Karpas-422 (cell line): ENCODE data around the gene SORT1. TPM values are rescaled to one million over a fixed set of nuclear protein-coding genes. Genes with fewer than 3 reads are reported as not detected.

Experiments used
- DNase-seq: peaks from one replicate; pipeline ENCODE4 v3.0.0-alpha.2; 2015
- H2AFZ ChIP-seq: fragments of 200-600 bp; sonication (generic); 2 replicates; pipeline ENCODE4 v1.6.1; 2014; ENCODE audit warnings: antibody characterized with exemption, low read length, mixed read lengths
- H3K27ac ChIP-seq: fragments of 200-600 bp; sonication (generic); 2 replicates; pipeline ENCODE4 v1.5.1; 2014; ENCODE audit warnings: mild to moderate bottlenecking, low read length, moderate library complexity
- H3K27me3 ChIP-seq: fragments of 200-600 bp; sonication (generic); 2 replicates; pipeline ENCODE4 v1.6.1; 2014; ENCODE audit warnings: low read length, mixed read lengths
- H3K36me3 ChIP-seq: fragments of 200-600 bp; sonication (generic); 2 replicates; pipeline ENCODE4 v1.6.1; 2014; ENCODE audit warnings: low read length, mixed read lengths; ENCODE audit not compliant: insufficient read depth
- H3K4me1 ChIP-seq: fragments of 200-600 bp; sonication (generic); 2 replicates; pipeline ENCODE4 v1.6.1; 2014; ENCODE audit warnings: mild to moderate bottlenecking, low read length, mixed read lengths
- H3K4me2 ChIP-seq: fragments of 200-600 bp; sonication (generic); 2 replicates; pipeline ENCODE4 v1.6.1; 2014; ENCODE audit warnings: low read length, low read depth, mild to moderate bottlenecking; ENCODE audit not compliant: poor library complexity, severe bottlenecking
- H3K4me3 ChIP-seq: fragments of 200-600 bp; sonication (generic); 2 replicates; pipeline ENCODE4 v1.5.1; 2014; ENCODE audit warnings: mild to moderate bottlenecking, antibody characterized with exemption, low read length, mixed read lengths
- H3K79me2 ChIP-seq: fragments of 200-600 bp; sonication (generic); 2 replicates; pipeline ENCODE4 v1.6.1; 2014; ENCODE audit warnings: mild to moderate bottlenecking, low read length, mixed read lengths
- H3K9ac ChIP-seq: fragments of 200-600 bp; sonication (generic); 2 replicates; pipeline ENCODE4 v1.6.0; 2014; ENCODE audit warnings: low read length
- H3K9me2 ChIP-seq: fragments of 200-600 bp; sonication (generic), shearing (Covaris generic); replicated peaks from 2 replicates; pipeline ENCODE4 v1.6.0; 2014; ENCODE audit warnings: mild to moderate bottlenecking, low read length, moderate library complexity; ENCODE audit not compliant: insufficient read depth
- H3K9me3 ChIP-seq: fragments of 300-700, 200-600 bp; sonication (generic); 2 replicates; pipeline ENCODE4 v1.6.1; 2014; ENCODE audit warnings: low read length, mixed read lengths
- H4K20me1 ChIP-seq: fragments of 200-600 bp; sonication (generic); 2 replicates; pipeline ENCODE4 v1.6.1; 2014; ENCODE audit warnings: mild to moderate bottlenecking, antibody characterized with exemption, low read length, low read depth; ENCODE audit not compliant: insufficient read depth
- total RNA-seq: library from RNA; depleted of rRNA; stranded (reverse); fragments of >200 nt; shearing (Covaris generic); gene quantifications from 2 replicates; pipeline ENCODE4 v1.2.3, GENCODE V29; 2014; ENCODE audit warnings: low replicate concordance

Gene SORT1
- total RNA-seq, 1 experiment from 2014 or later: 0.04 TPM

DNA sequence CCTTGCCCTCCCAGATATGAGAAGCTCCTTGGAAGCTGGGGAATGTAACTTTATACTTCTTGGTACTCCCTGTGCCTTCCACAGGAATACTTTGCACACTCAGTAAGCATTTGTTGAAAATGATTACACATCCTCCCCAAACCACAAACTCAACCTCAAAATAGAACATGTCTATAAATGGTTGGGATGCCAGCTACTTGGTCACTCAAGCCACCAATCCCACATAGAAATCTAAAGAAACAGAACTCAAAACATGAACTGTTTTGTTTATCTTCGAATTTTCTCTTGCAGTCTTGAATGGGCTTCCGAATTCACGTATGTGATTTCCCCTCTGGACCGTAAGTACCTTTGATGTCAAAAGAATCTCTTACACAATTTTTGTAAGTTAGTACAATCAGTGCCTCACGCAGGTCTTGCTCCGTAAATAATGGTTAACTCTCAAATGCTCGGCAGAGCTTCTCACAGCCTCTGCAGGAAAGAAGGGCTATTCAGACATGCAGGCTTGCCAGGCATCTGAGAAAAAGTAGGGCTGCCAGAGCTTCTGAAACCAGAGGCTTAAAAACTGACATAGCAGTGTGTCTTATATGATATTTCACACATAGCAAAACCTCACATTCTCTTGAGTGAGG, 26.9 kb downstream of the SORT1 start:
- H4K20me1 ChIP-seq: no peaks in the 10 kb centered on the region
- H3K9ac ChIP-seq: no peak overlapping the region

DNA sequence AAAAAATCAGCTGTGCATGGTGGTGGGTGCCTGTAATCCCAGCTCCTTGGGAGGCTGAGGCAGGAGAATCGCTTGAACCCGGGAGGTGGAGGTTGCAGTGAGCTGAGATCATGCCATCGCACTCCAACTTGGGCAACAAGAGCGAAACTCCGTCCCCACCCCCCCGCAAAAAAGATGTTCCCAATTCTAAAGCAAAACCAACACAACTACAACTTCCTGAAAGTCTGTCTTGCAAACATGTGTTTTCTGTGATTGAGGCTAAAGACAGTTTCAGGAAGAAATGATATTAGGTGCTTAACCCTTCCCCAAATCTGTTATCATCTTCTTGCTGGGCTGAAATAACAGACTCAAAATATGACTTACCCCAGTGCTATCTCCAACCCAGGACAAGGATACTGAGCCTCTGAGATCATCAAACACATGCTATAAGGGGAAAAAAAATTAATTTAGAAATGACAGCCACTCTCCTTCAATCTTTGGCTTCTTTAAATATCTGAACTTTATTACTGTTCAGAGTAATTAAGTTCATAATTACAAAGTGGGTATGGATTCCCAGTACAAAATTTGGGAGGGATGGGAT, 28.5 kb downstream of the SORT1 start:
- peaks cover 28% of the 10 kb centered on the region for H3K4me1 ChIP-seq
- H3K9me2 ChIP-seq: no peaks in the 10 kb centered on the region
- H3K36me3 ChIP-seq: no peaks in the 10 kb centered on the region
- no peaks in the 10 kb centered on the region for H4K20me1 ChIP-seq
- no peak overlapping the region for H3K27ac ChIP-seq
- no peak overlapping the region for H3K4me3 ChIP-seq
- no peaks in the 10 kb centered on the region for H3K9me3 ChIP-seq
- no peak overlapping the region for H3K9ac ChIP-seq
- no peak overlapping the region for H3K4me2 ChIP-seq
- DNase-seq: no peak
- no peak overlapping the region for H2AFZ ChIP-seq
- no peaks in the 10 kb centered on the region for H3K79me2 ChIP-seq
- H3K27me3 ChIP-seq: no peaks in the 10 kb centered on the region

More for the DNA sequence above, 26.9 kb downstream of the SORT1 start:
- Histone ChIP-seq H2AFZ (no peak overlapping the region), H3K27ac (no peak overlapping the region), H3K4me2 (no peak overlapping the region), H3K4me1 (peaks cover 12% of the 10 kb centered on the region), H3K79me2 (no peaks in the 10 kb centered on the region), H3K36me3 (no peaks in the 10 kb centered on the region), H3K9me3 (no peaks in the 10 kb centered on the region), H3K9me2 (no peaks in the 10 kb centered on the region), H3K27me3 (no peaks in the 10 kb centered on the region), H3K4me3 (no peak overlapping the region)
- DNase-seq: no peak

DNA sequence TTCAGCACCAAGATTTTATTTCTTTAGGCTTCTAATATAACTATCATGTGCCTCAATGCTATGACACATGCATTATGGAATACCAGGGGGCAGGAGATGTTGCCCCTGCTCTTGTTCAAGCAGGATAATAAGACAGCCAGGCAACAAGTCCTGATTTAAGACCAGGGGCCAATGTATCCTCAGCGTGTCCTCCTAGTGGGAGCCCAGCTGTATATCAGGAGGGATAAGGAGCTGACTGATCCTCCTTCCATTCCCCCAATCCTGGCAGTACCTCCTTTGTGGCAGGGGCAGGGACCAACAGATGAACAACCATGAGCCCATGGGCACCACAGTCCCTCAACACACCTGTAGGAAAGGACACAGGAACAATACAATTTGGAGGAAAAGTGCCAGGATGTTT, 29.3 kb downstream of the SORT1 start:
- no peaks in the 10 kb centered on the region for H3K9me3 ChIP-seq
- no peaks in the 10 kb centered on the region for H3K79me2 ChIP-seq
- no peak overlapping the region for H2AFZ ChIP-seq
- no peak for DNase-seq
- no peak overlapping the region for H3K4me3 ChIP-seq
- no peak overlapping the region for H3K9ac ChIP-seq
- H3K4me1 ChIP-seq: peaks cover 35% of the 10 kb centered on the region
- H3K27ac ChIP-seq: no peak overlapping the region
- H3K9me2 ChIP-seq: no peaks in the 10 kb centered on the region
- H4K20me1 ChIP-seq: no peaks in the 10 kb centered on the region
- H3K36me3 ChIP-seq: no peaks in the 10 kb centered on the region
- no peak overlapping the region for H3K4me2 ChIP-seq
- no peaks in the 10 kb centered on the region for H3K27me3 ChIP-seq

DNA sequence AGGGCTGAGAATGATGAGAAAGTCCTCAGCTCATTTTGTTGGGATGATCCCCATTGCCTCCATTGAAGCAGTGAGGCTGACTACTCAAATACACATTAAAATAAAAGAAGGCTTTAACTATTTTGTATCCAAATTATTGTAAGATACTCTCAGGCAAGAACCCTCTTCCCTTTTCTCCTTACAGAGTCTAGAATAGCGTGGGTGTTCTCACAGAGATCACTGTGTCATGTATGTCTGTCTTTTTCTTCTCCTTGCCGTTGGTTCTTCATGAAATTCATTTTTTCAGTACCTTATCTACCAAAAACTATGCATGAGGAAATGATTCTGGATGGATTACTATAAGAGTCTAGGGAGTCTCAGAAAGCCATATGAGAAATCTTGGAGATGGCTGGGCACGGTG, 30.1 kb downstream of the SORT1 start:
- Histone ChIP-seq H3K4me2 (no peak overlapping the region), H3K36me3 (no peaks in the 10 kb centered on the region), H3K9me3 (no peaks in the 10 kb centered on the region), H2AFZ (no peak overlapping the region), H3K9me2 (no peaks in the 10 kb centered on the region), H4K20me1 (no peaks in the 10 kb centered on the region), H3K79me2 (no peaks in the 10 kb centered on the region), H3K4me3 (no peak overlapping the region), H3K9ac (no peak overlapping the region), H3K27me3 (no peaks in the 10 kb centered on the region), H3K4me1 (peaks cover 35% of the 10 kb centered on the region), H3K27ac (no peak overlapping the region)
- no peak for DNase-seq

DNA sequence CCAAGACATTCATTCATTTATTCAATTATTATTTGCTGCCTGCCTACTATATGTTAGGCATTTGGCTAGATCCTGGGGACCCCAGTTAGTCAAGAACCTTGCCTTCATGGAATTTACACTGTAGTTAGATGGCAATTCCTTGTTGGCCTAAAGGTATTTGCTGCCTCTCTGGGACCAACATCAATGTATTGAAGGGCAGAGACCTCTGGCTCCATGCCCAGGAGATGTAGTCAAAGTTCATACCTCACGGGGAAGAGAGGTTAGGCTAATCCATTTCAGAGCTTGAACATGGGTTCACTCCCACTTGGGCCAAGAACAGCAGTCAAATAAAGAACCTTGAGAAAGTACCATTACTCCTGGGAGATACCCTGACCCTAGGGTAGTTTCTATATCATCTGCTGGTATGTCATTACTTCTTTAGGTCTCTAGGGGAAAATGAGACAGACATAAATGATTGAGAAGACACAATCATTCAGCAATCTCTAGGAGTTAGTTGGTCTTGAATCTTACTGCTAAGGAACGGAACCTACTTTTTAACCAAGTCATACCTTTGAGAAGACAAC, 32.0 kb downstream of the SORT1 start:
- H3K4me1 ChIP-seq: peaks cover 41% of the 10 kb centered on the region
- H3K27me3 ChIP-seq: no peaks in the 10 kb centered on the region
- no peak for DNase-seq
- no peaks in the 10 kb centered on the region for H4K20me1 ChIP-seq
- no peak overlapping the region for H3K4me2 ChIP-seq
- H3K9ac ChIP-seq: no peak overlapping the region
- no peak overlapping the region for H3K27ac ChIP-seq
- H3K36me3 ChIP-seq: no peaks in the 10 kb centered on the region
- no peaks in the 10 kb centered on the region for H3K79me2 ChIP-seq
- H3K9me3 ChIP-seq: no peaks in the 10 kb centered on the region
- no peak overlapping the region for H2AFZ ChIP-seq
- H3K4me3 ChIP-seq: no peak overlapping the region
- H3K9me2 ChIP-seq: no peaks in the 10 kb centered on the region

DNA sequence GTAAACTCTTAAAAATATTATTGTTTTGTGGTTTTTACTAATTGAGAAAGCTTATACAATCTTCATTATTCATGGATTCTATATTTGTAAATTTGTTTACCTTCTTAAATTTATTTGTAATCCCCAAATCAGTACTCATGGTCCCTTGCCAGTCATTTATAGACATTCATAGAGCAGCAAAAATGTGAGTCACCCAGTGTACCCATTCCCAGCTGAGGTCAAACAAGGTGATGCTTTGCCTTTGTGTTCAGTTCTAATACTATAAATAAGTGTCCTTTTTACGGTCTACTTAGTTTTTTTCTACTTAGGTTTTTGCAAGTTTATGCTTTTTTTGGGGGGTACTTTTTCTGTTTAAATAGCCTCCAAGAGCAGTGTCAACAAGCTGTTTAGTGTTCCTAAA, 36.1 kb downstream of the SORT1 start:
- no peaks in the 10 kb centered on the region for H3K9me2 ChIP-seq
- H3K27ac ChIP-seq: no peak overlapping the region
- no peak overlapping the region for H2AFZ ChIP-seq
- no peak for DNase-seq
- H3K79me2 ChIP-seq: no peaks in the 10 kb centered on the region
- no peak overlapping the region for H3K9ac ChIP-seq
- no peaks in the 10 kb centered on the region; the same call in 1 of the 2 replicates for H3K27me3 ChIP-seq
- peaks cover 35% of the 10 kb centered on the region for H3K4me1 ChIP-seq
- no peaks in the 10 kb centered on the region for H3K36me3 ChIP-seq
- H4K20me1 ChIP-seq: no peaks in the 10 kb centered on the region
- no peaks in the 10 kb centered on the region for H3K9me3 ChIP-seq
- H3K4me3 ChIP-seq: no peak overlapping the region
- no peak overlapping the region for H3K4me2 ChIP-seq

DNA sequence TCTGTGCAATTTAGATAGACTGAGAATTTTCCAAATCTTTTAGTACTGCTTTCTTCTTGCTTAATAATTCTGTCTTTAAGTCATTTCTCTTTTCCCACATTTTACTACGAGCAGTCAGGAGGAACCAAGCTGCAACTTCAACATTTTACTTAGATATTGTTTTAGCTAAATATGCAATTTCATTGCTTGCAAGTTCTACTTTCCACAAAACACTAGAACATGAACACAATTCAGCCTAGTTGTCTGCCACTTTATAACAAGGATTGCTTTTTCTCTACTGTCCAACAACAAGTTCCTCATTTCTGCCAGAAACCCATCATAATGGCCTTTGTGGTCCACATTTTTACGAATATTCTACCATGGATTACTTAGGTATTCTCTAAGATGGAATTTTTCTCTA, 36.6 kb downstream of the SORT1 start:
- H3K4me3 ChIP-seq: no peak overlapping the region
- no peak overlapping the region for H2AFZ ChIP-seq
- H3K4me2 ChIP-seq: no peak overlapping the region
- H3K27me3 ChIP-seq: no peaks in the 10 kb centered on the region; the same call in 1 of the 2 replicates
- DNase-seq: no peak
- H3K9me3 ChIP-seq: no peaks in the 10 kb centered on the region
- no peaks in the 10 kb centered on the region for H4K20me1 ChIP-seq
- H3K9ac ChIP-seq: no peak overlapping the region
- no peaks in the 10 kb centered on the region for H3K9me2 ChIP-seq
- peaks cover 35% of the 10 kb centered on the region for H3K4me1 ChIP-seq
- H3K36me3 ChIP-seq: no peaks in the 10 kb centered on the region
- no peak overlapping the region for H3K27ac ChIP-seq
- no peaks in the 10 kb centered on the region for H3K79me2 ChIP-seq

DNA sequence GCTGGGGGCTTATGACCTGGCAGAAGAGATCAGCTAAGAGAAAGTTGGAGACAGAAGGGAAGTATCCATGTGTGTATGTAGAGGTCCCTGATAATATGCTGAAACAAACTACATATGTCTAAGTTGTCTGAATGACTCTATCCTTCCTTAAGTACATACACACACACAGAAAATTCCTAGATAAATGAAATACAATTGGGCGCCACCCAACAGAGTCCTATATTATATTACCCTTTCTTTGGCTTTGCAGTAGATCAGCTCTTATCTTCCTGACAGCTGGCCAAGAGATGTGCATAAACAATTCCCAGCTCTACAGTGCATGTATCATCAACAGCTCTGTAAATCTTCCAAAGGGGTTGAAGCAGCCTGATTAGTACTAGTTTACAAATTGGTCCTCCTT, 40.1 kb downstream of the SORT1 start:
- H3K9ac ChIP-seq: no peak overlapping the region
- no peaks in the 10 kb centered on the region; the same call in 1 of the 2 replicates for H3K27me3 ChIP-seq
- H3K36me3 ChIP-seq: no peaks in the 10 kb centered on the region
- H3K27ac ChIP-seq: no peak overlapping the region
- no peaks in the 10 kb centered on the region for H3K79me2 ChIP-seq
- no peaks in the 10 kb centered on the region for H3K9me3 ChIP-seq
- no peak for DNase-seq
- no peak overlapping the region for H3K4me2 ChIP-seq
- H3K9me2 ChIP-seq: no peaks in the 10 kb centered on the region
- peaks cover 10% of the 10 kb centered on the region; the same call in 1 of the 2 replicates for H3K4me1 ChIP-seq
- H3K4me3 ChIP-seq: no peak overlapping the region
- H2AFZ ChIP-seq: no peak overlapping the region
- no peaks in the 10 kb centered on the region for H4K20me1 ChIP-seq
